Measurements from ENCODE around the gene RPL31. TPM values are rescaled to one million over a fixed set of nuclear protein-coding genes. Genes with fewer than 3 reads are reported as not detected.

The RPL31 gene
- total and polyA plus RNA-seq, 2 donors (not counting 1 experiment from before 2014, with no cell fraction given), result 1,767 to 2,170 TPM

DNA sequence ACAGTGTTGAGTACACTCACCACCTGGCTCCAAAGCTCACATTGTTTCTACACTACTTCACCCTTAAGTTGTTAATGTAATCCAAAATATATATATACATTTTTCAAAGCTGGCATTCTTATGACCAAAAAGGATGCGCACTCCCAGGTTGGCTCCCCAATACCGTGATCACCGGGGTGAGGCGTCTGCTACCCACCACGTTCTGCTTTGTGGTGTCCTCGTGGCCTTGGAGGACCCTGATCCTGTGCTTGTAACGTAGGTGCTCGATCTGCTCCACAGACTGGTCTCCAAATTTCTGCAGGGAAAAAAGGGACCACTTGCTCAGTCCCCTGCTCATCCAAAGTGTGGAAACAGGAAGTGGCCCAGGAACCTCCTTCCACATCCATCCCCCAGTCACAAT is 25.8 kb downstream of the RPL31 start:
- no peaks in the 10 kb centered on the region for H3K79me2 ChIP-seq (ENCODE audit: control insufficient read depth, insufficient read depth, low read length)
- no peaks in the 10 kb centered on the region for H3K4me1 ChIP-seq (ENCODE audit: control insufficient read depth in 2 of 2, insufficient read depth in 2 of 2, low read length in 2 of 2)
- CTCF ChIA-PET, result interaction anchor here (2.1 to 2.4 kb wide), 2 partner anchors 15 to 177 kb away, joined by 8 to 9 read pairs; no protein-coding TSS in a partner anchor
- H3K9ac ChIP-seq (ENCODE audit: low read length), result no peak overlapping the region
- H3K27ac ChIP-seq (ENCODE audit: low read length in 2 of 2), result no peak overlapping the region
- DNase-seq, result no peak
- H3K4me3 ChIP-seq (ENCODE audit: control extremely low read depth in 1 of 5, extremely low read depth in 1 of 5, insufficient read depth in 1 of 5, low read depth in 2 of 5, low read length in 4 of 5), result no peak overlapping the region
- POLR2A ChIA-PET, result no interaction called here
- no peak overlapping the region for H2AFZ ChIP-seq (ENCODE audit: insufficient read depth, low read depth, low read length, poor library complexity, severe bottlenecking)
- peaks cover 3% of the 10 kb centered on the region for H3K4me1 Mint-ChIP-seq
- no peaks in the 10 kb centered on the region for H3K36me3 ChIP-seq (replicated peaks in 1 of 2; ENCODE audit: control extremely low read depth in 1 of 2, control insufficient read depth in 1 of 2, extremely low read depth in 1 of 2, insufficient read depth in 2 of 2, low read length in 1 of 2)
- no peaks in the 10 kb centered on the region for H3K27me3 Mint-ChIP-seq
- H3K9me3 Mint-ChIP-seq (ENCODE audit: insufficient read depth), result no peaks in the 10 kb centered on the region
- no peak overlapping the region for H3K4me2 ChIP-seq (replicated peaks; ENCODE audit: low read depth, low read length, poor library complexity, severe bottlenecking)
- peaks cover 0 to 3% (median 0%) of the 10 kb centered on the region in 4 experiments for H3K27me3 ChIP-seq (replicated peaks in 1 of 4; ENCODE audit: control extremely low read depth in 1 of 4, control insufficient read depth in 3 of 4, insufficient read depth in 4 of 4, low read length in 3 of 4)
- peaks cover 0 to 3% (median 0%) of the 10 kb centered on the region in 3 donors for H3K9me3 ChIP-seq (ENCODE audit: control extremely low read depth in 1 of 3, control insufficient read depth in 2 of 3, insufficient read depth in 1 of 3, low read length in 2 of 3)
- TF ChIP-seq EZH2 (IDR thresholded peaks at IDR 0.05; ENCODE audit: borderline replicate concordance, insufficient read depth, low read depth, low read length, poor library complexity, severe bottlenecking), result no peak
- TF ChIP-seq, protein P1, sequence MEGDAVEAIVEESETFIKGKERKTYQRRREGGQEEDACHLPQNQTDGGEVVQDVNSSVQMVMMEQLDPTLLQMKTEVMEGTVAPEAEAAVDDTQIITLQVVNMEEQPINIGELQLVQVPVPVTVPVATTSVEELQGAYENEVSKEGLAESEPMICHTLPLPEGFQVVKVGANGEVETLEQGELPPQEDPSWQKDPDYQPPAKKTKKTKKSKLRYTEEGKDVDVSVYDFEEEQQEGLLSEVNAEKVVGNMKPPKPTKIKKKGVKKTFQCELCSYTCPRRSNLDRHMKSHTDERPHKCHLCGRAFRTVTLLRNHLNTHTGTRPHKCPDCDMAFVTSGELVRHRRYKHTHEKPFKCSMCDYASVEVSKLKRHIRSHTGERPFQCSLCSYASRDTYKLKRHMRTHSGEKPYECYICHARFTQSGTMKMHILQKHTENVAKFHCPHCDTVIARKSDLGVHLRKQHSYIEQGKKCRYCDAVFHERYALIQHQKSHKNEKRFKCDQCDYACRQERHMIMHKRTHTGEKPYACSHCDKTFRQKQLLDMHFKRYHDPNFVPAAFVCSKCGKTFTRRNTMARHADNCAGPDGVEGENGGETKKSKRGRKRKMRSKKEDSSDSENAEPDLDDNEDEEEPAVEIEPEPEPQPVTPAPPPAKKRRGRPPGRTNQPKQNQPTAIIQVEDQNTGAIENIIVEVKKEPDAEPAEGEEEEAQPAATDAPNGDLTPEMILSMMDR (IDR thresholded peaks at IDR 0.05), result no peak
- intact Hi-C loops (cut with micrococcal nuclease), result no loop called here
- no peak for ATAC-seq (ENCODE audit: low read depth)
- WGBS (ENCODE audit: insufficient coverage), result 90% methylated on average over 8 of the region's 8 CpGs
- no peaks in the 10 kb centered on the region for H4K20me1 ChIP-seq (ENCODE audit: control insufficient read depth, insufficient read depth, low read length, poor library complexity, severe bottlenecking)
- H3K4me3 Mint-ChIP-seq, result no peak overlapping the region
- H3K27ac Mint-ChIP-seq, result no peak overlapping the region

DNA sequence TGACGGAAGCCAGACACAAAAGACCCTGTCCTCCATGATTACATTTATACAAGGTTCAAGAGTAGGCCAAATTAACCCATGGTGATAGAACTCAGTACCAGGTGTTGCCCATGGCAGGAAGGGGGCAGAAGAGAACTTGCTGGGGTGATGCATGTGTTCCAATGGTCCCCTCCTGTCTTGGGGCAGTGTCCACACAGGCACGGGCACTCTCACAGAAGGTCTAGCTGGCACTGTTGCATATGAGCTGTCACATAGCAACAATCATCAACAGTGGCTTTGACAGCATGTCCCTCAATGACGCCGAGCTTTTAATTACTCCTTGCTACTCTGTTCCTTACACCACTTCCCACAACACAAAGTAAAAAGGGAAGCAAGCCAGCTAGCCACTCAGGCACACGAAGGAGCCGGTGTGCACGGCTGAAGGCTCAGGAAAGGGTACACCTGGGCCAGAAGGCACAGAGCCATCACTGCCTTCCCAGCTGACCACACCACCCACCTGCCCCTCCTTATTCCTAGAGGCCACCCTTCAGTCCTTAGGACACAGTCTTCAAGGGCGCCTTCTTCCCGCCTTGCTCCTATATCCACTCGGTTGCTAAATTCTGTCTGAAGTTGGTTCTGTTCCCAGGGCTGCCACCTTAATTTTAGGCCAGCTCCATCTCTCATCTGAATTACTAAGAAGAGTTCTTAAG is 28.9 kb downstream of the RPL31 start:
- no peak for TF ChIP-seq EZH2 (IDR thresholded peaks at IDR 0.05; ENCODE audit: borderline replicate concordance, insufficient read depth, low read depth, low read length, poor library complexity, severe bottlenecking)
- no peaks in the 10 kb centered on the region for H3K9me3 Mint-ChIP-seq (ENCODE audit: insufficient read depth)
- POLR2A ChIA-PET, result no interaction called here

More for the DNA sequence above, 28.9 kb downstream of the RPL31 start:
- Mint-ChIP-seq H3K4me1 (no peaks in the 10 kb centered on the region), H3K27me3 (peaks cover 4% of the 10 kb centered on the region), H3K4me3 (no peak overlapping the region), H3K27ac (no peak overlapping the region)
- no peak overlapping the region for H3K4me3 ChIP-seq (ENCODE audit: control extremely low read depth in 1 of 5, extremely low read depth in 1 of 5, insufficient read depth in 1 of 5, low read depth in 2 of 5, low read length in 4 of 5)
- H3K4me1 ChIP-seq (ENCODE audit: control insufficient read depth in 2 of 2, insufficient read depth in 2 of 2, low read length in 2 of 2), result no peaks in the 10 kb centered on the region
- no peaks in the 10 kb centered on the region for H3K79me2 ChIP-seq (ENCODE audit: control insufficient read depth, insufficient read depth, low read length)
- DNase-seq, result no peak
- intact Hi-C loops (cut with micrococcal nuclease), result no loop called here
- H3K9me3 ChIP-seq (ENCODE audit: control extremely low read depth in 1 of 3, control insufficient read depth in 2 of 3, insufficient read depth in 1 of 3, low read length in 2 of 3), result peaks cover 0 to 3% (median 0%) of the 10 kb centered on the region in 3 donors
- H2AFZ ChIP-seq (ENCODE audit: insufficient read depth, low read depth, low read length, poor library complexity, severe bottlenecking), result no peak overlapping the region
- no peaks in the 10 kb centered on the region for H3K36me3 ChIP-seq (replicated peaks in 1 of 2; ENCODE audit: control extremely low read depth in 1 of 2, control insufficient read depth in 1 of 2, extremely low read depth in 1 of 2, insufficient read depth in 2 of 2, low read length in 1 of 2)
- CTCF ChIA-PET, result interaction anchor here (2.1 to 2.4 kb wide), 2 partner anchors 19 to 175 kb away, joined by 10 to 16 read pairs; no protein-coding TSS in a partner anchor
- H3K4me2 ChIP-seq (replicated peaks; ENCODE audit: low read depth, low read length, poor library complexity, severe bottlenecking), result no peak overlapping the region
- ATAC-seq (ENCODE audit: low read depth), result no peak
- H3K9ac ChIP-seq (ENCODE audit: low read length), result no peak overlapping the region
- peaks cover 0 to 3% (median 0%) of the 10 kb centered on the region in 4 experiments for H3K27me3 ChIP-seq (replicated peaks in 1 of 4; ENCODE audit: control extremely low read depth in 1 of 4, control insufficient read depth in 3 of 4, insufficient read depth in 4 of 4, low read length in 3 of 4)
- H4K20me1 ChIP-seq (ENCODE audit: control insufficient read depth, insufficient read depth, low read length, poor library complexity, severe bottlenecking), result no peaks in the 10 kb centered on the region
- 91% methylated on average over 9 of the region's 10 CpGs for WGBS (ENCODE audit: insufficient coverage)
- H3K27ac ChIP-seq (ENCODE audit: low read length in 2 of 2), result no peak overlapping the region
